Measurements from ENCODE around the gene ZFP69. TPM values are rescaled to one million over a fixed set of nuclear protein-coding genes. Genes with fewer than 3 reads are reported as not detected.

Gene ZFP69
- total RNA-seq, 1 experiment from 2014 or later = not detected

GRCh38 chr1:40519517-40519916 lies 42.4 kb downstream of the ZFP69 start (continued):
- TF ChIP-seq ZBTB33 (IDR thresholded peaks at IDR 0.05; ENCODE audit: extremely low read depth, insufficient replicate concordance, low read length) (no peak), ZFX (IDR thresholded peaks at IDR 0.05) (no peak)

- TSS peak; percentile 96 for BruUV-seq (replicated peaks)
- H3K27me3 ChIP-seq (ENCODE audit: insufficient read depth, low read length) = no peaks in the 10 kb centered on the region
- peaks cover 7 to 11% of the 10 kb centered on the region in 2 experiments; a peak in 3 of 4 replicates for H3K4me1 ChIP-seq (ENCODE audit: control insufficient read depth in 1 of 2, insufficient read depth in 2 of 2, low read length in 2 of 2)
- intact Hi-C loops (cut with micrococcal nuclease) = loop anchor here (5.0 kb wide), 1 partner anchor 136 kb away; the partner anchor contains the start of gene RIMS3
- H4K20me1 ChIP-seq (ENCODE audit: insufficient read depth) = no peaks in the 10 kb centered on the region
- POLR2A ChIA-PET = interaction anchor here (0.7 to 1.0 kb wide), 2 partner anchors 63 to 160 kb away, joined by 3 read pairs; partner anchors contain the start of gene NFYC
- CTCF ChIA-PET = interaction anchor here (1.3 to 2.4 kb wide), 2 partner anchors 138 to 421 kb away, joined by 4 to 10 read pairs; no protein-coding TSS in a partner anchor
- no peak for DNase-seq (ENCODE audit: low read depth, low spot score)
- H3K9ac ChIP-seq (ENCODE audit: low read length) = peak overlapping the region; percentile 63
- ATAC-seq = peak; percentile 13; the same call in 1 of the 2 replicates
- no peaks in the 10 kb centered on the region; a peak in 1 of 4 replicates for H3K36me3 ChIP-seq (ENCODE audit: control insufficient read depth in 1 of 2, insufficient read depth in 2 of 2, low read length in 2 of 2)
- H3K4me3 ChIP-seq (replicated peaks in 1 of 2; ENCODE audit: low read depth in 1 of 2, low read length in 2 of 2) = peak overlapping the region; percentile 61 to 72
- peak overlapping the region; percentile 86 for H3K4me2 ChIP-seq (ENCODE audit: low read length)
- H3K79me2 ChIP-seq (ENCODE audit: insufficient read depth, low read length) = no peaks in the 10 kb centered on the region
- H3K9me2 ChIP-seq (ENCODE audit: insufficient read depth) = no peaks in the 10 kb centered on the region
- peak overlapping the region; percentile 69 for H2AFZ ChIP-seq (ENCODE audit: low read depth, low read length, poor library complexity, severe bottlenecking)
- H3K27ac ChIP-seq (ENCODE audit: low read depth, low read length) = peak overlapping the region; percentile 68
- RAD21 ChIA-PET (ENCODE audit: low non-redundant PET in 1 of 2, low total read pairs in 2 of 2, uncharacterized antibody in 2 of 2, unreplicated experiment in 2 of 2) = no interaction called here
- no peaks in the 10 kb centered on the region for H3K9me3 ChIP-seq (ENCODE audit: control insufficient read depth in 1 of 2, insufficient read depth in 1 of 2, low read depth in 1 of 2, low read length in 2 of 2)
- TF ChIP-seq ZNF274 (IDR thresholded peaks at IDR 0.05; ENCODE audit: low read depth, low read length) = no peak
- TF ChIP-seq ATF3 (IDR thresholded peaks at IDR 0.05) = no peak
- no peak for TF ChIP-seq POLR2A (IDR thresholded peaks at IDR 0.05; ENCODE audit: borderline replicate concordance, extremely low read depth, insufficient read depth, insufficient read length)
- TF ChIP-seq POLR2AphosphoS5 (IDR thresholded peaks at IDR 0.05; ENCODE audit: low read depth, low read length) = no peak
- no peak for TF ChIP-seq CBX3 (IDR thresholded peaks at IDR 0.05; ENCODE audit: low read depth)
- no peak for TF ChIP-seq SP1 (IDR thresholded peaks at IDR 0.05; ENCODE audit: low read depth)
- TF ChIP-seq JUND (IDR thresholded peaks at IDR 0.05) = no peak
- no peak for TF ChIP-seq EZH2 (IDR thresholded peaks at IDR 0.05)
- TF ChIP-seq FOSL1 (IDR thresholded peaks at IDR 0.05; ENCODE audit: low read depth) = no peak
- TF ChIP-seq ZFX (IDR thresholded peaks at IDR 0.05) = no peak
- no peak for TF ChIP-seq EGR1 (IDR thresholded peaks at IDR 0.05; ENCODE audit: low read depth)
- no peak for TF ChIP-seq SRF (IDR thresholded peaks at IDR 0.05; ENCODE audit: low read depth)
- no peak for TF ChIP-seq SIN3A (IDR thresholded peaks at IDR 0.05; ENCODE audit: low read depth)
- no peak for TF ChIP-seq EZH2phosphoT487 (IDR thresholded peaks at IDR 0.05; ENCODE audit: borderline replicate concordance)
- no peak for TF ChIP-seq REST (IDR thresholded peaks at IDR 0.05; ENCODE audit: low read depth)
- TF ChIP-seq ZBTB33 (IDR thresholded peaks at IDR 0.05; ENCODE audit: extremely low read depth, insufficient replicate concordance, low read length) = no peak
- no peak for TF ChIP-seq ELF1 (IDR thresholded peaks at IDR 0.05; ENCODE audit: borderline replicate concordance, low read depth)
Observed at GRCh38 chr1:40530735-40531380, 53.8 kb downstream of the ZFP69 start.
